Stomach (tissue), 9 donors: ENCODE measurements around the gene PRKN. TPM values are rescaled to one million over a fixed set of nuclear protein-coding genes. Genes with fewer than 3 reads are reported as not detected.

Experiments used
- DNase-seq, 2 donors: peaks; one replicate each; pipeline versions ENCODE4 v3.0.0 to v3.0.0-alpha.2; 2013 to 2019
- H3K27ac ChIP-seq, 5 donors: fragments of 200-600 bp in 4 of 5; sonication (generic) in 4 of 5; one replicate each; pipeline ENCODE4 v1.5.1; 2013 to 2019; ENCODE audit warnings: mild to moderate bottlenecking in 1 of 5, moderate library complexity in 1 of 5
- H3K27me3 ChIP-seq, 3 donors: fragments of 200-600 bp; sonication (generic); one replicate each; pipeline ENCODE4 v1.5.1; 2017 to 2019; ENCODE audit warnings: mixed run types in 1 of 3
- H3K36me3 ChIP-seq, 4 donors: fragments of 200-600 bp; sonication (generic); 1 replicate in 3 of 4; 2 replicates in 1 of 4; pipeline ENCODE4 v1.5.1; 2016 to 2019
- H3K4me1 ChIP-seq, 4 donors: fragments of 200-600 bp; sonication (generic); one replicate each; pipeline ENCODE4 v1.5.1; 2016 to 2019
- H3K4me3 ChIP-seq, 4 donors: fragments of 200-600 bp; sonication (generic) in 3 of 4; one replicate each; pipeline ENCODE4 v1.5.1; 2016 to 2019; ENCODE audit warnings: mild to moderate bottlenecking in 1 of 4
- H3K9me3 ChIP-seq, 4 donors: fragments of 200-600 bp; sonication (generic); one replicate each; pipeline ENCODE4 v1.5.1; 2016 to 2019
- CTCF ChIP-seq, 7 experiments: fragments of 450-650 bp in 4 of 7; fragments of 200-600 bp in 3 of 7; sonication (generic) in 3 of 7; IDR thresholded peaks; one replicate each; pipeline ENCODE4 v1.5.1; 2016 to 2019; ENCODE audit warnings: antibody characterized with exemption in 7 of 7, control low read depth in 2 of 7, mild to moderate bottlenecking in 1 of 7
- EP300 ChIP-seq: sonication (generic); formaldehyde crosslinking; IDR thresholded peaks from one replicate; pipeline ENCODE4 v1.6.1; 2017; ENCODE audit warnings: antibody characterized with exemption
- POLR2A ChIP-seq, 4 donors: fragments of 450-650 bp; IDR thresholded peaks; one replicate each; pipeline ENCODE4 v1.6.1; 2016; ENCODE audit warnings: antibody characterized with exemption in 4 of 4, control low read depth in 2 of 4, mild to moderate bottlenecking in 1 of 4, moderate library complexity in 1 of 4
- POLR2AphosphoS5 ChIP-seq, 3 donors: sonication (generic); formaldehyde crosslinking; IDR thresholded peaks; one replicate each; pipeline ENCODE4 v1.6.1; 2016; ENCODE audit warnings: antibody characterized with exemption in 3 of 3
- whole genome bisulfite sequencing, 5 donors: extraction: QIAGEN DNeasy Blood & Tissue Kit in 3 of 5; methylation state at CpG; one replicate each; pipeline versions ENCODE4 v1.1.5 to v1.1.7; 2013 to 2018; 5-methylcytosine and 5-hydroxymethylcytosine counted together
- intact Hi-C: fragments of 100-400 bp; cut with DNase I; formaldehyde crosslinking; loops from one replicate; pipeline ENCODE4 v1.15.1; 2023; ENCODE audit warnings: low total_unique reads
- polyA plus RNA-seq, 3 donors: library from polyadenylated mRNA; stranded (reverse); fragments of 200-250 nt; gene quantifications; one replicate each; pipeline ENCODE4 v1.2.3, GENCODE V29; 2013
- total RNA-seq, 5 donors: library from RNA; depleted of rRNA; stranded (reverse); fragments of >200 nt; gene quantifications; one replicate each; pipeline versions ENCODE4 v1.1.0 to v1.2.3, GENCODE V29; 2014 to 2016
- donor health status: healthy with polysubstance abuse.
- donor health status: Bipolar disorder and iron deficiency.
- donor health status: healthy.

PRKN gene
- total and polyA plus RNA-seq, 8 donors, result 0.68 to 19.8 (median 9.5) TPM

DNA sequence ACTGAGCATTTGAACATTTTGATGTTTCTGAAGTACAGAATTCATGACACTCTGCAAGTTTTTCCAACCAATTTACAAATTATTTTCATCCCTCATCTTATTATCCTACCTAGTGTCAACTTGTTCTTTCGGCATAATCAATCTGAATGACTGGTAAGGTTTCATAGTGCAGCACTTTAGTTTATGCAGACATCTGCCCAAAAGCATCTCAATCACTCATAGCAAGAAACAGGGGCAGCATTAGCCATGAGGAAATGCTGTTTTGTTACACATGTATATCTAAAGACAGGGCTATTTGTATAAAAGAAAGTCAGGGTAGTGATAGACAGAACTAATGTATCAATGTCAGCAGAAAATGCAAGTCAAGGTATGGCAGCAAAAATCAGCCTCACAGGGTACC lies 1075.6 kb downstream of the PRKN start:
- WGBS, 5 donors, result 89 to 96% (median 94%) methylated on average over 1 of the region's 1 CpG
- Histone ChIP-seq H3K9me3 (peaks cover 0 to 9% (median 4%) of the 10 kb centered on the region in 4 donors), H3K4me1 (no peaks in the 10 kb centered on the region), H3K4me3 (no peak overlapping the region), H3K27me3 (no peaks in the 10 kb centered on the region), H3K36me3 (no peaks in the 10 kb centered on the region), H3K27ac (no peak overlapping the region)
- intact Hi-C loops, result no loop called here
- TF ChIP-seq CTCF (IDR thresholded peaks at IDR 0.05) (no peak), POLR2AphosphoS5 (IDR thresholded peaks at IDR 0.05) (no peak), EP300 (no peak), POLR2A (IDR thresholded peaks at IDR 0.05) (no peak)
- DNase-seq, result no peak

GRCh38 chr6:161649841-161650240 lies 1077.7 kb downstream of the PRKN start:
- Histone ChIP-seq H3K36me3 (no peaks in the 10 kb centered on the region), H3K4me1 (no peaks in the 10 kb centered on the region), H3K27ac (no peak overlapping the region), H3K4me3 (no peak overlapping the region), H3K27me3 (no peaks in the 10 kb centered on the region), H3K9me3 (peaks cover 0 to 9% (median 4%) of the 10 kb centered on the region in 4 donors)
- intact Hi-C loops, result no loop called here
- no peak for TF ChIP-seq POLR2A (IDR thresholded peaks at IDR 0.05)
- TF ChIP-seq EP300, result no peak
- no peak for TF ChIP-seq CTCF (IDR thresholded peaks at IDR 0.05)
- TF ChIP-seq POLR2AphosphoS5 (IDR thresholded peaks at IDR 0.05), result no peak
- DNase-seq, result no peak
- 53 to 65% (median 62%) methylated on average over 4 of the region's 4 CpGs for WGBS, 5 donors

DNA sequence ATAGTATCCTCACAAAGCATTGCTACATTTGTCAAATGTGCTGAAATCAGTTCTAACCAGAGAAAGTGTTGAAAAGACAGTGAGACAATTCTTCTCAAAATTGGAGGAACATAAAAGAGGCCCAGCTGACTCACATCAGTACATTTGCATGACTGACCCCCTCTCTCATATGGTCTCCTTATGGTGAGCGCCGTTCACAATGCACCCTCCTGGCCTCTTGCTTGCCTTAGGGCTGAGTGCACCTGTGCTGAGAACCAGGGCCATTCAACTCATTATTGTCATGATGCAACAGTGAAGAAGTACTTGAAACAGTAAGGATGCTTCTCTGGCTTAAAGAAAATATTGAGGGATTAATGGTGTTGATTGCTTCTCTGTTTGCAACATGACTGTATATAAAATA lies 1078.5 kb downstream of the PRKN start:
- Histone ChIP-seq H3K4me3 (no peak overlapping the region), H3K9me3 (peaks cover 0 to 9% (median 4%) of the 10 kb centered on the region in 4 donors), H3K4me1 (no peaks in the 10 kb centered on the region), H3K27ac (no peak overlapping the region), H3K27me3 (no peaks in the 10 kb centered on the region), H3K36me3 (no peaks in the 10 kb centered on the region)
- 88 to 97% (median 93%) methylated on average over 2 of the region's 2 CpGs for WGBS, 5 donors
- intact Hi-C loops, result no loop called here
- no peak for DNase-seq
- TF ChIP-seq EP300 (no peak), POLR2AphosphoS5 (IDR thresholded peaks at IDR 0.05) (no peak), POLR2A (IDR thresholded peaks at IDR 0.05) (no peak), CTCF (IDR thresholded peaks at IDR 0.05) (no peak)

DNA sequence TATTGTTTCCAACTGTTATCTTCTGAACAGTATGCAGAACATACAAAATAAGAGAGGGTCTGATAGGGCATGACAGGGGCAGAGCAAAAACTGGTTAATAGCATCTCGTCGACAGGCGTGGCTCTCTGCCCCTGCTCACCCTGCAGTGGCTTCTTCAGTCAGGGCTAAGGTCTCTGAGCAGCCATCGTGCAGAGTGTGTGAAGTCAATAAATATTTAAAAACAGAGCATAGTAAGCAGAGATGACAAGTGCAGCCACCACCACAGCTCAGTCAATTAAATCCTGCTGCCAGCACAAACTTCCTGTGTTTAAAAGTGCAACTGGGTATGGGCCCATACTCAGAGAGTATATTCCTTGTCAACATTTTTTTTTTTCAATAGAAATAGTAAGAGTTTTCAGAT lies 1080.3 kb downstream of the PRKN start:
- no peak for DNase-seq
- H3K27me3 ChIP-seq, result no peaks in the 10 kb centered on the region
- WGBS, 5 donors, result 63 to 72% (median 68%) methylated on average over 4 of the region's 4 CpGs
- no peak overlapping the region for H3K27ac ChIP-seq
- intact Hi-C loops, result no loop called here
- no peak overlapping the region for H3K4me3 ChIP-seq
- no peak for TF ChIP-seq CTCF (IDR thresholded peaks at IDR 0.05)
- no peak for TF ChIP-seq POLR2A (IDR thresholded peaks at IDR 0.05)
- TF ChIP-seq POLR2AphosphoS5 (IDR thresholded peaks at IDR 0.05), result no peak
- no peak for TF ChIP-seq EP300
- H3K4me1 ChIP-seq, result no peaks in the 10 kb centered on the region
- H3K9me3 ChIP-seq, result peaks cover 0 to 9% (median 4%) of the 10 kb centered on the region in 4 donors
- H3K36me3 ChIP-seq, result no peaks in the 10 kb centered on the region
